Measurements from ENCODE around the gene TMSB10.
"Not testable (repeated sequence)": the region's sequence is repeated elsewhere in the genome, so short reads cannot be mapped to it uniquely, and the experiment has no call there.

TMSB10 gene

GRCh38 chr2:84874381-84875212 is 30.9 kb upstream of the TMSB10 start:
- no peak for TF ChIP-seq CTCF (IDR thresholded peaks at IDR 0.05; ENCODE audit: insufficient read depth, low read depth, low read length, missing control alignments)
- H3K4me3 ChIP-seq (ENCODE audit: low read depth, low read length) = no peak overlapping the region
- no peak for DNase-seq (ENCODE audit: low read depth)

GRCh38 chr2:84875213-84875560 is 30.3 kb upstream of the TMSB10 start:
- no peak for TF ChIP-seq CTCF (IDR thresholded peaks at IDR 0.05; ENCODE audit: insufficient read depth, low read depth, low read length, missing control alignments)
- no peak for DNase-seq (ENCODE audit: low read depth)
- H3K4me3 ChIP-seq (ENCODE audit: low read depth, low read length) = no peak overlapping the region

- not testable (repeated sequence) for DNase-seq (ENCODE audit: low read depth)
These were observed 29.8 kb upstream of the TMSB10 start for GRCh38 chr2:84875619-84876018.

GRCh38 chr2:84876369-84876768 is 29.1 kb upstream of the TMSB10 start:
- no peak for TF ChIP-seq CTCF (IDR thresholded peaks at IDR 0.05; ENCODE audit: insufficient read depth, low read depth, low read length, missing control alignments)
- DNase-seq (ENCODE audit: low read depth) = no peak
- no peak overlapping the region for H3K4me3 ChIP-seq (ENCODE audit: low read depth, low read length)

More at GRCh38 chr2:84875619-84876018, 29.8 kb upstream of the TMSB10 start:
- not testable (repeated sequence) for H3K4me3 ChIP-seq (ENCODE audit: low read depth, low read length)

- no peak for DNase-seq (ENCODE audit: low read depth)
- TF ChIP-seq CTCF (IDR thresholded peaks at IDR 0.05; ENCODE audit: insufficient read depth, low read depth, low read length, missing control alignments) = no peak
- H3K4me3 ChIP-seq (ENCODE audit: low read depth, low read length) = no peak overlapping the region
These were observed 27.0 kb upstream of the TMSB10 start for GRCh38 chr2:84878459-84878858.

GRCh38 chr2:84878896-84879583 is 26.4 kb upstream of the TMSB10 start:
- no peak for DNase-seq (ENCODE audit: low read depth)
- H3K4me3 ChIP-seq (ENCODE audit: low read depth, low read length) = no peak overlapping the region
- TF ChIP-seq CTCF (IDR thresholded peaks at IDR 0.05; ENCODE audit: insufficient read depth, low read depth, low read length, missing control alignments) = no peak

- no peak for TF ChIP-seq CTCF (IDR thresholded peaks at IDR 0.05; ENCODE audit: insufficient read depth, low read depth, low read length, missing control alignments)
- H3K4me3 ChIP-seq (ENCODE audit: low read depth, low read length) = peak overlapping the region; percentile 64
- peak; percentile 71 for DNase-seq (ENCODE audit: low read depth)
These were observed 25.7 kb upstream of the TMSB10 start for GRCh38 chr2:84879584-84880394.
